MG63 (cell line): Measurements from ENCODE around the gene TMEM89. TPM values are rescaled to one million over a fixed set of nuclear protein-coding genes. Genes with fewer than 3 reads are reported as not detected.
A peak's percentile ranks its signal among the peaks of the same experiment; 100 is the strongest.

Source experiments
- DNase-seq: peaks from one replicate; pipeline ENCODE4 v3.0.0-alpha.2; 2020
- H3K27me3 ChIP-seq: fragments of 250-450 bp; sonication (Bioruptor Pico); 2 replicates; pipeline ENCODE4 v1.5.1; 2020; ENCODE audit warnings: mild to moderate bottlenecking, moderate library complexity
- H3K36me3 ChIP-seq: fragments of 250-450 bp; sonication (Bioruptor Pico); 2 replicates; pipeline ENCODE4 v1.5.1; 2020; ENCODE audit warnings: mild to moderate bottlenecking, moderate library complexity
- H3K4me3 ChIP-seq: fragments of 250-450 bp; sonication (Bioruptor Pico); 2 replicates; pipeline ENCODE4 v1.5.1; 2020; ENCODE audit warnings: mild to moderate bottlenecking, moderate library complexity
- H3K9me3 ChIP-seq: fragments of 250-450 bp; sonication (Bioruptor Pico); 2 replicates; pipeline ENCODE4 v1.5.1; 2020; ENCODE audit warnings: mild to moderate bottlenecking, moderate library complexity
- total RNA-seq: library from RNA; depleted of rRNA; stranded (reverse); fragments of >200 nt; shearing (Covaris generic); gene quantifications from 2 replicates; pipeline ENCODE4 v1.2.3, GENCODE V29; 2014; ENCODE audit warnings: low replicate concordance; rRNA removed

Gene TMEM89, protein sequence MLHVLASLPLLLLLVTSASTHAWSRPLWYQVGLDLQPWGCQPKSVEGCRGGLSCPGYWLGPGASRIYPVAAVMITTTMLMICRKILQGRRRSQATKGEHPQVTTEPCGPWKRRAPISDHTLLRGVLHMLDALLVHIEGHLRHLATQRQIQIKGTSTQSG
- not detected in 2 replicates for total RNA-seq

DNA sequence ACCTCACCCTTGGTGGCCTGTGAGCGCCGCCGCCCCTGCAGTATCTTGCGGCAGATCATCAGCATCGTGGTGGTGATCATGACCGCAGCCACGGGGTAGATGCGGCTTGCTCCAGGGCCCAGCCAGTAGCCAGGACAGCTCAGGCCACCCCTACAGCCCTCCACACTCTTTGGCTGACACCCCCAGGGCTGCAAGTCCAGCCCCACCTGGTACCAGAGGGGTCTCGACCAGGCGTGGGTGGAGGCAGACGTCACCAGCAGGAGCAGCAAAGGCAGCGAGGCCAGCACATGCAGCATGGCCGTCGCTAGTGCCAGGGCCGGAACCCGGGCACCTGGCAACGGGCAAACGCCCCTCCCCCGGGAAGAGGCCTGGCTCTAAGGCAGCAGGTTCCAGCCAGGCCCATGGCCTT, at the start of gene TMEM89:
Gene TMEM89, minus strand, starts transcription at position 309 of the 409 bp plus-strand sequence. Its CDS starts 13 bp downstream, at position 296.
- Histone ChIP-seq H3K27me3 (no peaks in the 10 kb centered on the region), H3K4me3 (no peak within 1 kb of the TSS), H3K36me3 (no peaks in the 10 kb centered on the region), H3K9me3 (no peaks in the 10 kb centered on the region)
- no peak for DNase-seq

DNA sequence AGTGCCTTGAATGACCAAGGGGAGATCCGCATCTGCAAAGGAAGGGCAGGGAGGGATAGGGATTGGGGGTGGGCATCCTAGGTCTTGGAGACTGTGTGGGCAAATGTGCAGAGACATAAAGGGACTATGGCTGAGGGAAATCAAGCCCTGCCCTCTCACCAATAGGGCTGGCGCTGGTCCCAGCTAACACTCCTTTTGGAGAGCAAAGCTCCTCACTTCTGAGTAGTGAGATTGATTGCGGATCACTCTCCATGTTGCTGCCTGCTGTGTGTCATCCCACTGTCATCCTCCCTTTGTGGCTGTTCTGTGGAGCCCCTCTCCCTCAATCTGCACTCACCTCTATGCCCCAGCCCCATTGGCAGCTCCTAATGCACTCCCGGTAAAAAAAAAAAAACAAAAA, 43.4 kb upstream of the TMEM89 start:
- H3K4me3 ChIP-seq, result no peak overlapping the region
- no peak for DNase-seq
- no peaks in the 10 kb centered on the region for H3K36me3 ChIP-seq
- H3K27me3 ChIP-seq, result 0 out of 2 replicates have a peak, but pooled peaks cover 2% of the 10 kb centered on the region
- H3K9me3 ChIP-seq, result no peaks in the 10 kb centered on the region

DNA sequence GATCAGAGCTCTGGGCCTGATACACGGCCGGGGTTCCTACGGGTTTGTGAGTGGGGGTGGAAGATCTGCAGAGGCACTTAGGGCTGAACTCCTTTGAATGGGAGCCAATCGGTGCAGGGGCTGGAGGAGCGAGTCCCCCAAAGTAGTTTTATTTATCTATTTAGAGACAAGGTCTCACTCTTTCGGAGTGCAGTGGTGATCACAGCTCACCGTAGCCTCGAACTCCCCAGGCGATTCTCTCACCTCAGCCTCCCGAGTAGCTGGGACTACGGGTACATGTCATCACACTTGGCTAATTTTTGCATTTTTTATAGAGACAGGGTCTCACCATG, 42.7 kb upstream of the TMEM89 start:
- 0 out of 2 replicates have a peak, but pooled peaks cover 2% of the 10 kb centered on the region for H3K27me3 ChIP-seq
- no peaks in the 10 kb centered on the region for H3K36me3 ChIP-seq
- no peaks in the 10 kb centered on the region for H3K9me3 ChIP-seq
- H3K4me3 ChIP-seq, result no peak overlapping the region; the same call in 1 of the 2 replicates
- DNase-seq, result no peak

DNA sequence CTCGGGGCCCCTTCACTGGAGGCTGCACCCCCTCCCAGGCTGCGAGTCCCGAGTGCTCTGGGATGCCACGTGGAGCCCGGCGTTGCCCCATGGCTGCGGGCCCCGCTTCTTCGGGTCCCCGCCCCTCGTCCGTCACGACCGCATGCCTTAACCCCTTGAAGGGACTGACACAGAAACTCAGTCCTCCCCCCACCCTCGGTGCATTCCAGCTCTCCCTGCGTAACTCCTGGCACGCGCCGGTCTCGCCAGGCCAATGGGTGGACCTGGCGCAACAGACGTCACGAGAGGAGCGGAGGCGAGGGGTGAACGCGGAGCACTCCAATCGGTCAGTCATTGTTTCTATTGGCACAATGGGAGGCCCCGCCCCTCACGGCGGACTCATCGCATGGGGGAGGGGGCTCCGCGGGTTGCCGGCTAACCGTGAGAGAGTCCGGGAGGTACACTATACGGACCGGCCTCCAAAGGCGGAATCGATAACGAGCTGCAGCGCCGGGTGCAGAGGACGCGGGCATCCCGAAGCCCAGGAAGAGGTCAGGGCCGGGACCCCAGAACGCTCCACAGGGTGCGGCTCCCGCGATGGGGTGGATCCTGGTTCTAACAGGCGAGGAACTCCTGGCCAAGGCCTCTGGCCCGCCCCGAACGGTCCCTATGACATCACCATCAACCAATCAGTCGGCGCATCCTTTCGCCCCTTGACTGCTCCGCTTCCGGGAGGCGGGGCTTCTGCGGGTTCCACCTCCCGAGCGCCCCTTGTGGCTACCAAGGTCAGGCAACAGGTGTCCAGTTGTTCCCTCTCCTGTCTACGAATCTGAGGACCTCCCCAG, 42.1 kb upstream of the TMEM89 start:
- Histone ChIP-seq H3K36me3 (no peaks in the 10 kb centered on the region), H3K4me3 (peak overlapping the region; percentile 52), H3K9me3 (no peaks in the 10 kb centered on the region), H3K27me3 (0 out of 2 replicates have a peak, but pooled peaks cover 2% of the 10 kb centered on the region)
- DNase-seq, result peak; percentile 93

DNA sequence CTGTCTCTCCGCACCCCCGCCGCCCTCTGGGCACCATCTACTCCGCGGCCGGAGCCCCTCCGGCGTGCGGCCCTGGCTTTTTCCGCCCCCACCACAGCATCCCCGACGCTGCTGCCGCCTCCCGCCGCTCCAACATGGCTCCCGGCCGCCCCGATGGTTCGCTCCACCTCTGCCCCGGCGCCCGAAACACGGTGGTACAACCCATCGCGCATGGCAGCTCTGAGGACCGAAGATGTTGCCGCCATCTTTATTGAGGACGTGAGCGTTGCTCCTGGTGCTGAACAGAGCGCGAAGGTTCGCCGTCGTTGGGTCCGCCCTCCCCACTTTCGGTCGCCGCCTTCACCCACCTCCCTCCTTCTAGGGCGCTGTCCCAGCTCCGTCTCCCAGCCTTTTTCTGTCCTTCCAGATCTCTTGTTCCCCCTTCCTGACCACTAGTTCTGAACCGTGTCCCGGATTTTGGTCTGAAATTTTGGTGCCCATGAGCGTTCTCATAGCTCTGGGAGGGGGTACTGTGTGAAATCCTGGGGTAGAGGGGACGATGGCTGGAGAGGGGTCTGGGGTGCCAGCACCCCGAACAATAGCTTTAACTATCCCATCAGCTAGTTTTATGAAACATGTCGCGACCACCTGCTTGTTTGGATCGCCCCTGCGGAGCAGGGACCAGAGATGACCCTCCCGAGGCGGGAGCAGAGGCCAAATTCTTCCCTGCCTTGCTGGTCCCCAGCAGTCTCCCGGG, 41.4 kb upstream of the TMEM89 start, which contains the start of gene CELSR3:
Gene CELSR3, minus strand, starts transcription at position 134 of the 736 bp plus-strand sequence. CDS start 252 bp downstream, outside the sequence.
- peak; percentile 59 for DNase-seq
- Histone ChIP-seq H3K9me3 (no peaks in the 10 kb centered on the region), H3K27me3 (0 out of 2 replicates have a peak, but pooled peaks cover 2% of the 10 kb centered on the region), H3K4me3 (peak within 1 kb of the TSS; percentile 52), H3K36me3 (no peaks in the 10 kb centered on the region)

DNA sequence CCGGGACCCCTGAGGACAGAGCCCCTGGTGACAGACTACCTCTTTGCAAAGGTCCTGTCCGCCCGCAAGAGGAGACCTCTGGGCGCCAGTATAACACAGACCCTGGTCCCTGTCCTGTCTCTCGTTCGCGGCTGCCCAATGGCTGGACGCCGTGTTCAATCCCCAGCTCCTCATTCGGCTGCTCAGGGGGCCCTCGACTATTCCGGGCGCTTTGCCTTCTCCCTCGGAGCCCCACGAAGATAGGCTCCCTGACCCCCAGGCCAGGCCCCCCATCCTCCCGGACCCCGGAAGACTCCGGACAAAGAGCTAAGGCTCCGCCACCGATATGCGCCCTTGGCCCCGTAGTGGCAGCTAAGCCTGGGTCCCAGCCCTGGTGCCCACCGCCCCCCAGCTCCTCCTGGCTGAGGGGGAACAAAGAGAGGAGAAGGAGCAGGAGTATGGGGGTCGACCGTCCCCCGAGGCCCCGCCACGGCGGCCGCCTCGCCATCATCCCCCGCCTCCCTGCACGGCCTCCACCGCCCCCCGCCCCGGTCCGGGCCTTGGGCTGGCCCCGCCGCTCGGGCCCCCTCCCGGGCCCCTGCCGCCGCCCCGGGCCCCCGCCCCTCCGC, 40.7 kb upstream of the TMEM89 start:
- DNase-seq, result no peak
- H3K9me3 ChIP-seq, result no peaks in the 10 kb centered on the region
- H3K36me3 ChIP-seq, result no peaks in the 10 kb centered on the region
- 0 out of 2 replicates have a peak, but pooled peaks cover 2% of the 10 kb centered on the region for H3K27me3 ChIP-seq
- H3K4me3 ChIP-seq, result no peak overlapping the region

DNA sequence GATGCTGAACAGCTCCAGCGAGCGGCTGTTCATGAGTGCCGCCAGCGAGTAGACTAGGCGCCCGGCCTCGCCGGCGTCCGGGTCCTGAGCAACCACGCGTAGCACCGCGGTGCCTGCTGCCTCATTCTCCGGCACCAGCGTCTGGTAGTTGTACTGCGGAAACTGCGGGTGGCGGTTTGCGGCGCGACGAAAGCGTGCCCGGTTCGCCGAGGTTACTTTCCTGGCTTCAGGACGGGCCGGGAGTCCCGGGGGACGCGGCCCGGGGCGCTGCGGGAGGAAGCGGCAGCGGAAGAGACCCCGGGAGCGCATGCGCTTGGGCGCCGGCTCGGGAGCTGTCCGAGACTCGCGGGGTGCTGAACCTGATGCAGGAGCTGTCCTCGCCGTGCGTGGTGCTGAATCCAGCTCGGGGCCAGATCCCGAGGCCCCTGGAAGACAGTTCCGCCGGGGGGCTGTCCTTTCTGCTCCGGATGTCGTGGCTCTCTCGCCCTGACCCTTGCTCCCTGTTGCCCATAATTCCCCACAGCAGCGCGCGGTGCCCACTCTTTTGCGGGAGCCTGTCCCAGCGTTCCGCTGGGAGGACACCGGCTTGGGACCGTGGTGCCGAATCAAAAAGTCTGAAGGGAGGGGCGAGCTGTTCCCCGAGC, 40.1 kb upstream of the TMEM89 start:
- H3K4me3 ChIP-seq, result no peak overlapping the region
- peak; percentile 22 for DNase-seq
- H3K9me3 ChIP-seq, result no peaks in the 10 kb centered on the region

DNA sequence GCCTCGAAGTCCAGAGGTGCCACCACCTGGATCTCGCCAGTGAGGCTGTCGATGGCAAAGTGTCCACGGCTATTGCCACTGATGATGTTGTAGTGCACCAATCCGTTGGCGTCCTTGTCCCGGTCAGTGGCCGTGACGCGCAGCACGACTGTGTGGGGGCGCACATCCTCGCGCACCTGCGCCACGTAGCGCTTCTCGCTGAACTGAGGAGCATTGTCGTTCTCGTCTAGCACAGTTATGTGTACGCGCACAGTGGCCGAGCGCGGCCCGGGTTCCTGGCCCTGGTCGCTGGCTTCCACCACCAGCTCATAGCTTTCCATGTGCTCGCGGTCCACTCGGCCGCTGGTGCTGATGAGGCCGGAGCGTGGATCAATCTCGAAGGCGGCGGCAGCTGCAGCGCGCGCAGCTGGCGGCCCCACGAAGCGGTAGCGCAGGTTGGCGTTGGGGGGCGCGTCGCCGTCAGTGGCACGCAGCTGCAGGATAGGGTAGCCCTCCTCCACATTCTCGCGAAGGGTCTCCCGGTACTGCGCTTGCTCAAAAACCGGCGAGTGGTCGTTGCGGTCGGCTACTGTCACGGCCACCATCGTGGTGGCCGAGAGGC, 39.3 kb upstream of the TMEM89 start:
- no peak overlapping the region for H3K4me3 ChIP-seq

More for the DNA sequence above, 40.1 kb upstream of the TMEM89 start:
- Histone ChIP-seq H3K36me3 (no peaks in the 10 kb centered on the region), H3K27me3 (0 out of 2 replicates have a peak, but pooled peaks cover 2% of the 10 kb centered on the region)

DNA sequence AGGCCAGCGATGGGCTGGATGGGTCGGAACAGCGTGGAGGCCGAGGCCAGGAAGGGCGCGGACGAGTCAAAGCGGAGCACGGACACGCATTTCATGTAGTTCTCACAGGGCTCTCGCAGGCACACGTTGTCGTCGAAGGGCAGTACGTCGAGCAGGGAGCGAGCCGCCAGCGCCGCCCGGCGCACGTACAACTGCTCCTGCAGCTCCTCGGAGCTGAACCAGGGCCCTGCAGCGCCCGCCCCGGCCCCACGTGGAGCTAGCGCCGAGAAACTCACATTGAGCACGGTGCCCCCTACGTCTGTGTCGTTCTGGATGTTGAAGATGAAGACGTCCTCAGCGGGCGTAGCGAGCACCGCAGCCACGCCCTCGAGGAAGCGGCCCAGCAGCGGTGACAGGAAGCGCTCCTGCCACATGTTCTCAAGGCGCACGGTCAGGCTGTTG, 35.3 kb upstream of the TMEM89 start:
- Histone ChIP-seq H3K4me3 (no peak overlapping the region), H3K27me3 (no peaks in the 10 kb centered on the region), H3K9me3 (no peaks in the 10 kb centered on the region), H3K36me3 (no peaks in the 10 kb centered on the region)
- DNase-seq, result no peak

More for the DNA sequence above, 39.3 kb upstream of the TMEM89 start:
- H3K9me3 ChIP-seq, result no peaks in the 10 kb centered on the region
- no peak for DNase-seq
- no peaks in the 10 kb centered on the region for H3K36me3 ChIP-seq
- 0 out of 2 replicates have a peak, but pooled peaks cover 2% of the 10 kb centered on the region for H3K27me3 ChIP-seq

DNA sequence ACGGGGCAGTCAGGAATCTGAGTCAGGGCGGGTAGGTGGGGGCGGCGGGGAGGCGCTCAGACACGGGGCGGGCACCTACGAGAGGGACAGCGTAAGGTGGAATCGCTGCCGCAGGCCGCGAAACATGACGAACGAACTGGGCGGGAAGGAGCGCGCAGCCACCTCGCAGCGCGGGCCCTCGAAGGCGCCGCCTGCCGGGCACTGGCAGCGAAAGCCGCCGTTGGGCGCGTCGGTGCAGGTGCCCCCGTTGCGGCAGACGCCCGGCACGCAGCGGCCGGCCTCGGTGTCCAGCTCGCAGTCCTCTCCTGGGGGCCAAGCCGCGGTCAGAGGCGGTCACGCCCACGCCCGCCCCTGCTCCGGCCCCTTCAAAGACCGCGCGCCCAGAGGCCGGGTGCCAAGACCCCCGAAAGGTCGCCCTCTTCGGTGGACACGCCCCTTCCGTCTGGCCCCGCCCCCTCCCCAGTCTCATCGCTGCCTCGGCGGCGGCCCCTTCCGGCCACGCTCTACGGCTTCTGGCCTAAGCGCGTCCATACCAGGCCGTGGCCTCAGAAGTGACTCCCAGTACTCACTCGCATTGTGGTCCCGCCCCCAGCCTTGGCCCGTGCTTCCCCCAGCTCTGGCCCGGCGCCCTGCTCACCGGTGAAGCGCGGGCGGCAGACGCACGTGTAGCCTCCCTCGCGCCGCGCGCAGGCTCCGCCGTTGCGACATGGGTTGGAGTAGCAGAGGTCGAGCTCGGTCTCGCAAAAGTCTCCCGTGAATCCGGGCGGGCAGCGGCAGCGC, 34.7 kb upstream of the TMEM89 start:
- peak; percentile 44 for DNase-seq

DNA sequence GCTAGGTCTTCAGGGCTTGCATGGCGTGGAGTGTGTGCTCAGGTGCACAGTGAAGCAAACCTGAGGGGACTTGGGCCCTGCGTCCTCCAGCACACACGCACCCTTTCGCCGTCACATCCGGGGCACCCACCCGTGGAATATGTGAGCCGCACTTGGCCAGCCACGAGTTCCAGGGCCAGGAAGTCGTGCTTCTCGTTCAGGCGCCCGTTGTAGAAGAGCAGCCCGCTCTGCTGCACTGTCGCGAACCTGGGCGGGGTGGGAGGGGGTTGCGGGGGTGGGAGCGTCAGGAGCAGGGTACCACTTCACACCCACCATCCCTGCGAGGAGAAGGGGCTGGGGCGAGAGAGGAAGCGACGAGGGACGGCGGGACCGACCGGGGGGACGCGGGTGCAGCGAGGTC, 34.0 kb upstream of the TMEM89 start:
- no peaks in the 10 kb centered on the region for H3K36me3 ChIP-seq
- no peaks in the 10 kb centered on the region for H3K9me3 ChIP-seq
- H3K4me3 ChIP-seq, result no peak overlapping the region
- DNase-seq, result no peak
- H3K27me3 ChIP-seq, result no peaks in the 10 kb centered on the region

More for the DNA sequence above, 34.7 kb upstream of the TMEM89 start:
- Histone ChIP-seq H3K36me3 (no peaks in the 10 kb centered on the region), H3K4me3 (peak overlapping the region; percentile 32; the same call in 1 of the 2 replicates), H3K9me3 (no peaks in the 10 kb centered on the region), H3K27me3 (no peaks in the 10 kb centered on the region)

DNA sequence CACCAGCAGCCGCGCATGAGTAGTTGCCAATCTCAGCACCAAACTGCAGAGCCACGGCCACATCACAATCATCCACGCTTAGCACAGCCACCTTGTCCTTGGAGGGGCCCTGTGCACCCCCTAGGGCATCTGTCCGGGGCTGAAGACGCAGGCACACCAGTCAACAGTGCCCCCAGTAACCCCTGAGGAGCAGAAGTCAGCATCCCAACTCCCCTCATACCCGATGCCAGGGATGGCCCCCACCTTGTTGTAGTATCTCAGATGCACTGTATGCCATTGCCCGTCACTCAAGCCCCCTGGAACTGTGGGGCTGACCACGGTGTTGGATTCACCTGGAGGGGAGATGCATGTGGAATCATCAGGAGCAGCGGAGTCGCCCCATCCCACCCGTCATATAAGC, 33.5 kb upstream of the TMEM89 start:
- Histone ChIP-seq H3K9me3 (no peaks in the 10 kb centered on the region), H3K36me3 (no peaks in the 10 kb centered on the region), H3K27me3 (no peaks in the 10 kb centered on the region), H3K4me3 (no peak overlapping the region)
- DNase-seq, result no peak

DNA sequence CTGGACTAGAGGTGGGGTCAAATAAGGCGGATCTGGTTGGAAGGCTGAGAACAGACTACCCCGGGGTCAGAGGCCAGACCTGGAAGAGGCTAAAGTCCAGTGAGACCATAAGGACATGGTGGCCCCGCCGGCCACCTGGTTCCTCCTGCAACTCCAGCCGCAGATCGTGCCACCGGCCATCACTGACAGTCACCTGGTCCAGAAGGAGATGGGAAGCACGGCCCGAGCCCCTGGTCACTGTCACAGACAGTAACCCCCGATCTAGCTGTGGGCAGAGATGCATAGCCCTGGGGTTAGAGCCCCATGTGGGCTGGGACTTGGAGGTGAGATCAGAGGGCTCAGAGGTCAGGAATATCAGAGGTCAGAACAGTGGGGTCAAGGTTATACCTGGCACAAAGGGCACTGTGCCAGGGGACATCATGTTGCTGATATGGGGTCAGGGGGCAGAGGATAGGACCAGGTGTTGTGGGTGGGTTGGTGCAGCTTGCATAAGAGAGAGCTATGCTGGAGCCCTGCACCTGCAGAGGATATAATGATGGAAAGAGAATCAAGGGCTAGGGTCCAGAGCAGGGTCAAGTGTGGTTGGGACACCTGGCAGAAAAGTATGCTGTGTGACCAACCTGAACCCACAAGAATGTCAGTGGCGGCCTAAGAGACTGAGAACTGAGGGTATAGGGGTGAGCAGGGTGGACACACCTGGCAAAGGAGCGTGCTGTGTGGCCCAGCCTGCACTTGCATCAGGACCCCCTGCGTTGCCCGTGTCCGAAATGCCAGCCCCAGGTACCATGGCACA, 31.6 kb upstream of the TMEM89 start:
- no peak overlapping the region for H3K4me3 ChIP-seq
- H3K36me3 ChIP-seq, result no peaks in the 10 kb centered on the region
- H3K9me3 ChIP-seq, result no peaks in the 10 kb centered on the region
- no peaks in the 10 kb centered on the region for H3K27me3 ChIP-seq
- no peak for DNase-seq

DNA sequence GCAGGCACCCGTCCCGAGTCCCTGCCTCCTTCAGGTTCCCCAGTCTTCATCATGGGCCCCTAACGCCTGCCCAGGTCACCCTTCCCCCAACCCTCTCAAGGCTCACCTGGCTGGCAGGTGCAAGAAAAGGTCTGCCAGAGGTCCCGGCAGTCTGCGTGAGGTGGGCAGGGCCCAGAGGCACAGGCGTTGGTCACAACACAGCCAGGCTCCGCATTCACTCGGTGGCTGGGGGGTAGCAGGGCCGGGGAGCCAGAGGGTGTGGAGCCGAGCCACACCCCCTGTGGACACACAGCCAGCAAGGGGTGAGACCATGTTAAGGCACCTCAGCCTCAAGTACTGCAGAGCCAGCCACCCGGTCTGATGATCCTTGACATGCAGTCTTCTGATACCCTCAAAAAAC, 30.2 kb upstream of the TMEM89 start:
- Histone ChIP-seq H3K36me3 (no peaks in the 10 kb centered on the region), H3K4me3 (no peak overlapping the region), H3K27me3 (no peaks in the 10 kb centered on the region), H3K9me3 (no peaks in the 10 kb centered on the region)
- no peak for DNase-seq
